ENCODE data around the gene DNASE1L1.

The DNASE1L1 gene

GRCh38 chrX:154367474-154368308, 41.4 kb downstream of the DNASE1L1 start:
- DNase-seq (ENCODE audit: low read depth): no peak

- no peak for DNase-seq (ENCODE audit: low read depth)
Measured at GRCh38 chrX:154366666-154367055, 42.4 kb downstream of the DNASE1L1 start.

- DNase-seq (ENCODE audit: low read depth): no peak
Measured at GRCh38 chrX:154365997-154366665, 42.9 kb downstream of the DNASE1L1 start.

- DNase-seq (ENCODE audit: low read depth): no peak
Measured at GRCh38 chrX:154365052-154365600, 43.9 kb downstream of the DNASE1L1 start.

- no peak for DNase-seq (ENCODE audit: low read depth)
Measured at GRCh38 chrX:154363706-154364439, 45.2 kb downstream of the DNASE1L1 start.

- no peak for DNase-seq (ENCODE audit: low read depth)
Measured at GRCh38 chrX:154362085-154362742, 46.8 kb downstream of the DNASE1L1 start.

- DNase-seq (ENCODE audit: low read depth): no peak
Measured at GRCh38 chrX:154360155-154360713, 48.8 kb downstream of the DNASE1L1 start.

- no peak for DNase-seq (ENCODE audit: low read depth)
Measured at GRCh38 chrX:154359362-154360154, 49.5 kb downstream of the DNASE1L1 start.

- DNase-seq (ENCODE audit: low read depth): no peak
Measured at GRCh38 chrX:154358829-154359228, 50.2 kb downstream of the DNASE1L1 start.

GRCh38 chrX:154358011-154358410, 51.0 kb downstream of the DNASE1L1 start:
- DNase-seq (ENCODE audit: low read depth): no peak

GRCh38 chrX:154357205-154357604, 51.8 kb downstream of the DNASE1L1 start:
- DNase-seq (ENCODE audit: low read depth): no peak

GRCh38 chrX:154356596-154356995, 52.5 kb downstream of the DNASE1L1 start:
- no peak for DNase-seq (ENCODE audit: low read depth)

GRCh38 chrX:154355776-154356140, 53.3 kb downstream of the DNASE1L1 start:
- no peak for DNase-seq (ENCODE audit: low read depth)

GRCh38 chrX:154355094-154355775, 53.8 kb downstream of the DNASE1L1 start:
- no peak for DNase-seq (ENCODE audit: low read depth)

- DNase-seq (ENCODE audit: low read depth): no peak
Measured at GRCh38 chrX:154354516-154354915, 54.5 kb downstream of the DNASE1L1 start.

GRCh38 chrX:154354013-154354412, 55.0 kb downstream of the DNASE1L1 start:
- DNase-seq (ENCODE audit: low read depth): no peak

- no peak for DNase-seq (ENCODE audit: low read depth)
Measured at GRCh38 chrX:154353172-154353843, 55.7 kb downstream of the DNASE1L1 start.

GRCh38 chrX:154352466-154352865, 56.6 kb downstream of the DNASE1L1 start:
- DNase-seq (ENCODE audit: low read depth): no peak

GRCh38 chrX:154352012-154352401, 57.0 kb downstream of the DNASE1L1 start:
- no peak for DNase-seq (ENCODE audit: low read depth)
